GM12878 (cell line): ENCODE results near the gene RPS3. TPM values are rescaled to one million over a fixed set of nuclear protein-coding genes. Genes with fewer than 3 reads are reported as not detected.

ENCODE experiments used
- ATAC-seq: fragments of 200-7000 bp; cut with Tn5 transposase; 3 replicates; pipeline ENCODE4 v1.9.1; 2020; ENCODE audit warnings: mild to moderate bottlenecking, moderate library complexity
- BruUV-seq: library from RNA; stranded (reverse); fragments of 400-500 nt; replicated peaks from 2 replicates; lab custom pipeline; 2021; lab: Mats Ljungman, UMichigan
- CTCF ChIA-PET: fragments of 300-600 bp; sonication (Branson Sonifier 250); formaldehyde crosslinking; extraction: SDS; loops from one replicate; lab custom pipeline; 2021; ENCODE audit warnings: inconsistent platforms; lab: Yijun Ruan, JAX
- POLR2A ChIA-PET: fragments of 350-600 bp; formaldehyde crosslinking; extraction: SDS; loops from one replicate; lab custom pipeline; 2021; ENCODE audit warnings: inconsistent platforms; lab: Charles Lee
- RAD21 ChIA-PET: fragments of 300-600 bp; sonication (Branson Sonifier 250); formaldehyde crosslinking; loops from one replicate; lab custom pipeline; 2023; ENCODE audit warnings: antibody characterized with exemption; ENCODE audit not compliant: unreplicated experiment; lab: Charles Lee
- SMC1A ChIA-PET: fragments of 300-600 bp; sonication (Branson Sonifier 250); formaldehyde crosslinking; loops from one replicate; lab custom pipeline; 2023; ENCODE audit not compliant: unreplicated experiment, uncharacterized antibody; lab: Charles Lee
- DNase-seq: peaks from one replicate; pipeline ENCODE4 v3.0.0-alpha.2; 2011; ENCODE audit warnings: low read depth, low spot score
- FAIRE-seq: peaks from 3 replicates; lab custom pipeline; 2011; peaks lifted over from hg19 to GRCh38; lab: Jason Lieb, UNC
- H2AFZ ChIP-seq: 2 replicates; pipeline ENCODE4 v1.6.0; 2011; ENCODE audit warnings: low read depth, low read length, control low read depth; ENCODE audit not compliant: control insufficient read depth
- H3K27ac ChIP-seq: 2 replicates; pipeline ENCODE4 v1.5.1; 2011; ENCODE audit warnings: control low read depth; ENCODE audit not compliant: control insufficient read depth, insufficient read depth
- H3K27me3 ChIP-seq, 2 experiments: replicated peaks in 1 of 2; 2 replicates each; pipeline versions ENCODE4 v1.6.0 to v1.6.1; 2011; ENCODE audit warnings: low read length in 1 of 2; ENCODE audit not compliant: control insufficient read depth in 2 of 2, insufficient read depth in 2 of 2
- H3K36me3 ChIP-seq, 2 experiments: 2 replicates each; pipeline ENCODE4 v1.5.1; 2011; ENCODE audit warnings: low read length in 1 of 2; ENCODE audit not compliant: control insufficient read depth in 2 of 2, insufficient read depth in 2 of 2
- H3K4me1 ChIP-seq: 2 replicates; pipeline ENCODE4 v1.6.1; 2011; ENCODE audit warnings: mild to moderate bottlenecking, low read length, moderate library complexity, mixed read lengths; ENCODE audit not compliant: control insufficient read depth, insufficient read depth
- H3K4me2 ChIP-seq: 2 replicates; pipeline ENCODE4 v1.6.0; 2011; ENCODE audit warnings: control low read depth; ENCODE audit not compliant: control insufficient read depth, insufficient read depth
- H3K4me3 ChIP-seq: fragments of 200-600 bp; sonication (generic); 2 replicates; pipeline ENCODE4 v1.5.1; 2016
- H3K79me2 ChIP-seq: 2 replicates; pipeline ENCODE4 v1.6.0; 2011; ENCODE audit warnings: low read length; ENCODE audit not compliant: control insufficient read depth, insufficient read depth
- H3K9ac ChIP-seq: 2 replicates; pipeline ENCODE4 v1.8.0; 2011; ENCODE audit warnings: low read length, control low read depth, mixed read lengths; ENCODE audit not compliant: control insufficient read depth, insufficient read depth
- H3K9me3 ChIP-seq: replicated peaks from 3 replicates; pipeline ENCODE4 v1.5.1; 2011; ENCODE audit warnings: mild to moderate bottlenecking, low read length; ENCODE audit not compliant: control insufficient read depth, insufficient read depth
- H4K20me1 ChIP-seq: 2 replicates; pipeline ENCODE4 v1.6.0; 2011; ENCODE audit not compliant: control insufficient read depth, insufficient read depth
- CHD1 ChIP-seq: IDR thresholded peaks from 2 replicates; pipeline ENCODE4 v1.6.1; 2012; ENCODE audit warnings: low read depth, low read length, improper control_type of control experiment
- EZH2 ChIP-seq: IDR thresholded peaks from 2 replicates; pipeline ENCODE4 v1.6.1; 2012; ENCODE audit warnings: low read depth, mild to moderate bottlenecking, control low read depth, inconsistent platforms, low read length, borderline replicate concordance; ENCODE audit not compliant: control insufficient read depth
- HDAC2 ChIP-seq: fragments of 200-600 bp; sonication (generic); IDR thresholded peaks from 2 replicates; pipeline ENCODE4 v1.6.1; 2017
- WGBS: methylation state at CpG from one replicate; pipeline ENCODE4 v1.1.6; 2016; ENCODE audit warnings: low lambda C conversion rate; ENCODE audit not compliant: insufficient replicate concordance, insufficient coverage; ENCODE audit errors: missing lambda C conversion rate; 5-methylcytosine and 5-hydroxymethylcytosine counted together
- in situ Hi-C: fragments of 300-500 bp; cut with MboI; formaldehyde crosslinking; loops from 9 replicates; pipeline ENCODE4 v1.14.3; 2018; ENCODE audit warnings: mixed read lengths
- intact Hi-C: fragments of 100-400 bp; cut with micrococcal nuclease; formaldehyde crosslinking; loops from one replicate; pipeline ENCODE4 v1.14.2; 2022; ENCODE audit not compliant: unreplicated experiment
- polyA plus RNA-seq, 11 experiments: library from polyadenylated mRNA; depleted of rRNA in 4 of 11; unstranded in 6 of 11; stranded (reverse) in 5 of 11; fragments of >200 nt; fragmentation: Nextera tagmentation in 4 of 11; fragmentation: Illumina TruSeq in 1 of 11; extraction: Ambion mirVana in 4 of 11; extraction: Trizol in 1 of 11; gene quantifications; 1 replicate in 1 of 11; 2 replicates in 10 of 11; pipeline versions ENCODE4 v1.2.1 to v1.2.3, GENCODE V29; 2011 to 2016; ENCODE audit warnings: inconsistent platforms in 2 of 11, missing spikeins in 2 of 11, low read depth in 1 of 11
- total RNA-seq, 4 experiments: library from RNA; depleted of rRNA in 3 of 4; stranded (reverse); fragments of >200 nt in 3 of 4; fragmentation: Illumina TruSeq in 1 of 4; extraction: Trizol in 1 of 4; gene quantifications; 2 replicates each; pipeline versions ENCODE4 v1.2.1 to v1.2.3, GENCODE V29; 2013 to 2021

Gene RPS3
- total and polyA plus RNA-seq, 10 of the 15 experiments (the other 5 are each of a cell fraction or from before 2014, with no cell fraction given) = 2,127 to 9,556 (median 4,327) TPM

DNA sequence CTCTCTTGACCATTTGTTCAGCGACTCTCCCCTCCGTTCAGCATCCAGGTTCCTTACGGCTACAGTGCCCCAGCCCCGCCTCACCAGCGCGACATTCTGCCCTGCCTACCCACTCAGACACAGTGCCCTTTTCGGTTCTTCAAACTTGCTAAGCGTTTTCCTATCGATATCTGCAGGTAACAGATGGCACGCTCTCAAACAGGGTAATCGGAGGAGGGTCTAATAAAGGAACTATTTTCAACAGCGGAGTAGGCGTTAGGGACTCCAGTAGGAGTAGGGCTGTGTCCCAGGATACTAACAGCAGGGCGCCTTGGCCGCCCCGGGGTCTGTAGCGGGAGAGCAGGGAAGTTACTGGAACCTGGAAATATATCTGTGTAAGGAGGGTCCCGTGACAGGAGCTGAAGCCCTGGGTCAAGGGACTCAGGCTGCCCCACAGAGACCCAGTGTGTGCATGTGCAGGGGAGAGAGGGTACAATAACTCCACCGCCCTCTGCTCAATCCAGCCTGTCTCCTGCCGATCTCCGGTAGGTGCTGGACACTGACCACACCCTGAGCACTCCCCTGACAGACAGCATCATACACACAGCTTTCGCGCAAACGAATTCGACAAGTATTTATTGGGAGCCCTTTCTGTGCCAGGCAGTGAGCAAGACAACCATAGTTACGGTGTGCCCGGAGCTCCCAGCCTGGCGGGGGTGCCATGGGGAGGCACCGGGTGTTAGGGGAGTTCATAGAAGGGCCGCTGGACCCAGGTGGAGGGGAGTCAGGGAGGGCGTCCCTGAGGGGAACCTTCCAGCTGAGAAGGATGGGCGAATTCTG is 31.6 kb downstream of the RPS3 start:
- ATAC-seq (no peak), FAIRE-seq (no peak), DNase-seq (no peak)
- 0 out of 2 replicates have a peak, but pooled peaks have one; percentile 51 for TF ChIP-seq EZH2
- no peak for TF ChIP-seq HDAC2
- TF ChIP-seq CHD1 = no peak
- ChIA-PET SMC1A (interaction anchor here (1.8 kb wide), 1 partner anchor 14 kb away, joined by 7 read pairs; no protein-coding TSS in a partner anchor), RAD21 (no interaction called here), POLR2A (no interaction called here), CTCF (interaction anchor here (1.8 kb wide), 1 partner anchor 15 kb away, joined by 4 read pairs; no protein-coding TSS in a partner anchor)
- BruUV-seq = no TSS peak
- Histone ChIP-seq H3K9ac (no peak overlapping the region), H4K20me1 (no peaks in the 10 kb centered on the region; the same call in 1 of the 2 replicates), H3K4me1 (no peaks in the 10 kb centered on the region), H3K27me3 (peaks cover 4 to 14% of the 10 kb centered on the region in 2 experiments), H3K36me3 (no peaks in the 10 kb centered on the region), H3K9me3 (peaks cover 2% of the 10 kb centered on the region; the same call in 1 of the 3 replicates), H3K4me3 (no peak overlapping the region; the same call in 1 of the 2 replicates), H2AFZ (no peak overlapping the region), H3K27ac (no peak overlapping the region), H3K79me2 (no peaks in the 10 kb centered on the region), H3K4me2 (peak overlapping the region; percentile 83)
- in situ Hi-C loops = no loop called here
- 42% methylated on average over 32 of the region's 32 CpGs for whole genome bisulfite sequencing
- intact Hi-C loops = no loop called here
